GM12865 (cell line): ENCODE data around the gene PYURF.

Experiments used
- DNase-seq: peaks from one replicate; pipeline ENCODE4 v3.0.0; 2010; ENCODE audit warnings: low read depth
- H3K4me3 ChIP-seq: 2 replicates; pipeline ENCODE4 v1.5.1; 2011; ENCODE audit warnings: mild to moderate bottlenecking, low read depth, low read length, control low read depth
- TF ChIP-seq, protein P1 (sequence below): IDR thresholded peaks from 2 replicates; pipeline ENCODE4 v1.5.1; 2011; ENCODE audit warnings: low read length, control low read depth, low read depth, inconsistent platforms; ENCODE audit not compliant: insufficient read depth; ENCODE audit errors: missing control alignments

The PYURF gene

DNA sequence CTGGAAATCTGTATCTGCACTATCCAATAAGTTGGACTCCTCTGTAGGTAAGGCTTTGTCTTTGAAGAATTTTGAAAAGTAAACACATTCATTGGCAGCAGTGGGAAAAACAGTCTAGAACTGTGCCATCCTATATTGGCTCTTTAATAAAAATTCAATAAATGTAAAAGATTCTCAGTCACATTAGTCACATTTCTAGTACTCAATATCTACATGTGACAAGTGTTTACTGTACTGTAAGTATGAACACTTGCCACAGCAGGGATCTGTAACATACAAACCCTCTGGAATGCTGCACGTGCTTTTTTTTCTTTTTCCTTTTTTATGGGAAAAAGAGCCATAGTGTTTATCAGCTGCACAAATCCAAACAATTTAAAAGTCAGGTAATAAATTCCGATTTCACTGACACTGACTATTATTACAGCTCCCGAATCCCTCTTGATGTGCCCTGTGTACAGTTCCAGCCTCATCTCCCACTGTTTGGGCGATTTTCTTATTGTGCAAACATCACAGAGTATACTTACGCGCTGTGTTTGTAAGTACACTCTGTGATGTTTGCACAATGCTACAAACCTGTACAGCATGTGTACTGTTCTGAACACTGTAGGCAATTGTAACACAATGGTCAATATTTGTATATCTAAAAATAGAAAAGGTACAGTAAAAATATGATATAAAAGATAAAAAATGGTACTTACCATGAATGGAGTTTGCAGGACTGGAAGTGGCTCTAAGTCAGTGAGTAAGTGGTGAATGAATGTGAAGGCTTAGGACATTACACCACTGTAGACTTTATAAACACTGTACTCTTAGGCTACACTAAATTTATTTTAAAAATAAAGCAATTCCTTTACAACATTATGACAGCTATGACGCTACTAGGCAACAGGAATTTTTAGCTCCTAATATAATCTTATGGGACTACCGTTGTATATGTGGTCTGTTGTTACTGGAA, 8.7 kb downstream of the PYURF start:
- DNase-seq = no peak
- TF ChIP-seq, protein P1, sequence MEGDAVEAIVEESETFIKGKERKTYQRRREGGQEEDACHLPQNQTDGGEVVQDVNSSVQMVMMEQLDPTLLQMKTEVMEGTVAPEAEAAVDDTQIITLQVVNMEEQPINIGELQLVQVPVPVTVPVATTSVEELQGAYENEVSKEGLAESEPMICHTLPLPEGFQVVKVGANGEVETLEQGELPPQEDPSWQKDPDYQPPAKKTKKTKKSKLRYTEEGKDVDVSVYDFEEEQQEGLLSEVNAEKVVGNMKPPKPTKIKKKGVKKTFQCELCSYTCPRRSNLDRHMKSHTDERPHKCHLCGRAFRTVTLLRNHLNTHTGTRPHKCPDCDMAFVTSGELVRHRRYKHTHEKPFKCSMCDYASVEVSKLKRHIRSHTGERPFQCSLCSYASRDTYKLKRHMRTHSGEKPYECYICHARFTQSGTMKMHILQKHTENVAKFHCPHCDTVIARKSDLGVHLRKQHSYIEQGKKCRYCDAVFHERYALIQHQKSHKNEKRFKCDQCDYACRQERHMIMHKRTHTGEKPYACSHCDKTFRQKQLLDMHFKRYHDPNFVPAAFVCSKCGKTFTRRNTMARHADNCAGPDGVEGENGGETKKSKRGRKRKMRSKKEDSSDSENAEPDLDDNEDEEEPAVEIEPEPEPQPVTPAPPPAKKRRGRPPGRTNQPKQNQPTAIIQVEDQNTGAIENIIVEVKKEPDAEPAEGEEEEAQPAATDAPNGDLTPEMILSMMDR = no peak

DNA sequence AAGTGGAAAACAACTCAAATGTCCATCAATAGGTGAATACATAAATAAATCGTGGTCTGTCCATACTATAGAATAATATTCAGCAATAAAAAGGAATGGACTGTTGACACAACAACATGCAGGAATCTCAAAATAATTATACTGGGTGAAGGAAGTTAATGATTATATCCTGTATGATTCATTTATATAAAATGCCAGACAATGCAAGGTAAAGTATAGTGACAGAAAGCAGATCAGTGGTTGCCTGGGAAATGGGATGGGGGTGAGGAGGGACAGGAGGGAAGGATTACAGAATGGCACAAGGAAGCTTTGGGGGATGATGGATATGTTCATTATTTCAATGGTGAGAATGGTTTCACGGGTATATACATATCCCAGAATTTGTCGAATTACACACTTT, 12.3 kb downstream of the PYURF start:
- H3K4me3 ChIP-seq = no peak overlapping the region
- no peak for DNase-seq
- TF ChIP-seq, protein P1 = no peak

More for the DNA sequence above, 8.7 kb downstream of the PYURF start:
- no peak overlapping the region for H3K4me3 ChIP-seq

DNA sequence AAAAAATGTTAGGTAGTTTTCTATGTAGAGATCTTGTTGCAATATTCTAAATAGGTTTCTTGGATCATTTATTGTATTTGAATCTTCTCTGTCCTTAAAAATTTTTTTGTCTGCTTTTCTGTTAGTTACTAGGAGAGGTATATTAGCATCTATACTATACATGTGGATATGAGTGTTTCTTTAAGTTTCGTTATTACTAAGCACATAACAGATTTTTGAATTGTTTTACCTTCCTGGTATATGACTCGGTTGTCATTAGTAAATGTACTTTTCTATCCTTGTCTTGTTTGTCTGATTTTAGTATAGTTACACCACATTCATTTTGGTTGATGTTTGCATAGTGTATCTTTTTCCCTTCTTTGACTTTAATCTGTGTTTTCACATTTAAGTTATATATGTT, 20.2 kb downstream of the PYURF start:
- H3K4me3 ChIP-seq = no peak overlapping the region
- no peak for DNase-seq
- TF ChIP-seq, protein P1 = no peak

DNA sequence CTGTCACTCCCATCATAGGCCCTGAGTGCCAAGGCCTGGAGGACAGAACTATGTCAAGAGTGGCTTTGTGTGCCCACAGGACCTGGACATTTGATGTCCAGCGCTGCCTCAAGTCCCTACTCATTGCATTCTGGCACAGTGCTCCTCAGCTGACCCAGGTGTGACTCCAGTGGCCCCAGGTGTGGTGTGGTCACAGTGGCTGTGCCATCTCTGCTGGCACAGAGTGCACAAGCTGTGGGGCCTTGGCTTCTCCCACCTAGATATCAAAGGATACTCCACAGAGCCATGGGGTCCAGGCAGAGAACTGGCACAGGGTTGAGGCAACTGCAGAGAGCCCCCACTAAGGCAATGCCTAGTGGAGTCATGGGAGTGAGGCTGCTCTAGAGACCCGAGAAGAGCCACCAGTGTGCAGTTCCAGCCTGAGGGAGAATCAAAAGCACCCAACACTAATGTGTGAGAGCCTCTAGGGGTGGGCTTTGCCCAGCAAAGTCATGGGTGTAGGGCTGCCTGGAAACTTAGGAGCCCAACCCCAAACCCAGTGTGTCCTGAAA, 25.6 kb downstream of the PYURF start:
- TF ChIP-seq, protein P1 = no peak
- no peak for DNase-seq
- H3K4me3 ChIP-seq = no peak overlapping the region

DNA sequence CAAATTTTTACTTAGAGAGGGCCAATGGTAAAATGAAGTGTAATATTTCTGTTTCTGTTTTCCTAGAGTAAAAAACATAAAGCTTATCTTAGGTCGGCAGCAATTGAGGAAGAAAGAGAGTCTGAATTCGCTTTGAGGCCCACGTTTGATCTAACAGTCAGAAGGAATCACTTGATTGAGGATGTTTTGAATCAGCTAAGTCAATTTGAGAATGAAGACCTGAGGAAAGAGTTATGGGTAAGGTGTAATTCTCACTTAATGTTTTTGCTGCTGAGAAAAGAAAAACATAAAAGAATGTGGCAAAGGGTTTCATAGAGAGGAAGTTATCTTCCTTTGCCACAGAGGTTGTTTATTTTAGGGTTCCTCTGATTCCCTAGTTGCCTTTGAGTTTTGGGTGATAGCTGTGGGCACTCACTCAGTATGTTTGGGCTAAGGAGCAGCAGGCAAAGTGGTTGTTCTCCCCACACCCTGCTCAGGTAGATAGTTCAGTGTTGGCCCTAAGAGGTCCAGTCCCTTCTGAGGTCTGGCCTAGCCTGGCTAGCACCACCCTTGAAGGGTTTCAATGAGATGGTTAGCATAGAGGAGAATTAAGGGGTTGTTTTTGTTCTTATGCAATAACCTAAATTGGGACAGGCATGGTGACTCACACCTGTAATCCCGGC, 34.3 kb downstream of the PYURF start:
- DNase-seq = no peak
- TF ChIP-seq, protein P1 = no peak
- H3K4me3 ChIP-seq = no peak overlapping the region

DNA sequence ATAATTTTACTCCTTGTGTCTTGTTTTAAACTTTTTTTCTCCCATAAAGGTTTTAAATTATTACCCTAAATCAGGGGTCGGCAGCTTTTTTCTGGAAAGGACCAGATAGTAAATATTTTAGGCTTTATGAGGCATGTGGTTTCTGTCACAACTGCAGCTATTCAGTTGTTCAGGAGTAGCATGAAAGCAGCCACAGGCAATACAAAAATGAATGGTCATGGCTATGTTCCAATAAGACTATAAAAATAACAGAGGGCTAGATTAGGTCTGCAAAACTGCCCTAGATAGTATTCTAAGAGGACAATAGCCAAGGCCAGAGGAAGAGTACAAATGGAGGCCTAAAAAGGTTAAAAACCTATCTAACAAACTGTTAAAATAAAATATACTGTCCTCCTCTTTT, 42.0 kb downstream of the PYURF start:
- TF ChIP-seq, protein P1 = no peak
- H3K4me3 ChIP-seq = no peak overlapping the region
- no peak for DNase-seq
